SK-N-MC (cell line): ENCODE measurements around the gene CEP85.

Experiments used
- EZH2 ChIP-seq: fragments of 200-600 bp; sonication (generic); IDR thresholded peaks from one replicate; pipeline ENCODE4 v1.6.1; 2017; ENCODE audit warnings: antibody characterized with exemption
- POLR2AphosphoS5 ChIP-seq: IDR thresholded peaks from 2 replicates; pipeline ENCODE4 v1.6.1; 2012; ENCODE audit warnings: mild to moderate bottlenecking, low read depth, low read length, borderline replicate concordance

GRCh38 chr1:26283279-26283853 is 49.4 kb downstream of the CEP85 start:
- TF ChIP-seq EZH2 (no peak), POLR2AphosphoS5 (no peak)
